ENCODE measurements around the gene SRC.

- TF ChIP-seq POLR2A (IDR thresholded peaks at IDR 0.05) (no peak), CTCF (IDR thresholded peaks at IDR 0.05) (no peak)
These were observed 6.7 kb upstream of the SRC start for GRCh38 chr20:37339208-37339607.

Measured in lower leg skin (tissue), 3 donors.